Parathyroid adenoma (tissue), 2 donors: Measurements from ENCODE around the gene SRGAP1.

Source experiments
- H2AFZ ChIP-seq: fragments of 300-600 bp; sonication (generic); one replicate; pipeline ENCODE4 v1.7.0; 2017; ENCODE audit warnings: antibody characterized with exemption, mild to moderate bottlenecking
- H3K27ac ChIP-seq: fragments of 300-600 bp; sonication (generic); one replicate; pipeline ENCODE4 v1.7.0; 2017
- H3K27me3 ChIP-seq: fragments of 300-600 bp; sonication (generic); one replicate; pipeline ENCODE4 v1.7.0; 2017; ENCODE audit warnings: low read length; ENCODE audit not compliant: control insufficient read depth, insufficient read depth
- H3K36me3 ChIP-seq: fragments of 300-600 bp; sonication (generic); one replicate; pipeline ENCODE4 v1.7.0; 2017; ENCODE audit warnings: low read length; ENCODE audit not compliant: control insufficient read depth, insufficient read depth
- H3K4me1 ChIP-seq: fragments of 300-600 bp; sonication (generic); one replicate; pipeline ENCODE4 v1.7.0; 2017; ENCODE audit warnings: control low read depth
- H3K4me2 ChIP-seq: fragments of 300-600 bp; sonication (generic); one replicate; pipeline ENCODE4 v1.7.0; 2017; ENCODE audit warnings: low read length
- H3K4me3 ChIP-seq: fragments of 300-600 bp; sonication (generic); one replicate; pipeline ENCODE4 v1.7.0; 2017; ENCODE audit warnings: low read depth, low read length
- H3K79me2 ChIP-seq: fragments of 300-600 bp; sonication (generic); one replicate; pipeline ENCODE4 v1.7.0; 2017; ENCODE audit warnings: control low read depth
- H3K9ac ChIP-seq: fragments of 300-600 bp; sonication (generic); one replicate; pipeline ENCODE4 v1.7.0; 2017; ENCODE audit warnings: mild to moderate bottlenecking
- H3K9me3 ChIP-seq: fragments of 300-600 bp; sonication (generic); one replicate; pipeline ENCODE4 v1.7.0; 2017; ENCODE audit warnings: low read length; ENCODE audit not compliant: control insufficient read depth
- CTCF ChIP-seq: fragments of 300-600 bp; sonication (generic); IDR thresholded peaks from one replicate; pipeline ENCODE4 v1.7.0; 2017; ENCODE audit warnings: antibody characterized with exemption, mild to moderate bottlenecking
- donor health status: primary hyperparathyroidism.

SRGAP1 gene

GRCh38 chr12:63917477-63917862 lies 73.0 kb downstream of the SRGAP1 start:
- no peak overlapping the region for H3K9ac ChIP-seq
- H3K4me1 ChIP-seq, result peaks cover 26% of the 10 kb centered on the region
- no peak overlapping the region for H2AFZ ChIP-seq
- TF ChIP-seq CTCF, result no peak
- H3K79me2 ChIP-seq, result peaks cover 48% of the 10 kb centered on the region
- peak overlapping the region; percentile 24 for H3K27ac ChIP-seq
- H3K27me3 ChIP-seq, result no peaks in the 10 kb centered on the region
- no peaks in the 10 kb centered on the region for H3K9me3 ChIP-seq
- H3K36me3 ChIP-seq, result no peaks in the 10 kb centered on the region
- no peak overlapping the region for H3K4me3 ChIP-seq
- no peak overlapping the region for H3K4me2 ChIP-seq

GRCh38 chr12:63917864-63918799 lies 73.6 kb downstream of the SRGAP1 start:
- Histone ChIP-seq H3K27me3 (no peaks in the 10 kb centered on the region), H3K79me2 (peaks cover 52% of the 10 kb centered on the region), H3K4me1 (peaks cover 26% of the 10 kb centered on the region), H3K27ac (peak overlapping the region; percentile 24), H3K4me3 (no peak overlapping the region), H3K4me2 (peak overlapping the region; percentile 9), H2AFZ (no peak overlapping the region), H3K9ac (no peak overlapping the region), H3K9me3 (no peaks in the 10 kb centered on the region), H3K36me3 (no peaks in the 10 kb centered on the region)
- TF ChIP-seq CTCF, result no peak

DNA sequence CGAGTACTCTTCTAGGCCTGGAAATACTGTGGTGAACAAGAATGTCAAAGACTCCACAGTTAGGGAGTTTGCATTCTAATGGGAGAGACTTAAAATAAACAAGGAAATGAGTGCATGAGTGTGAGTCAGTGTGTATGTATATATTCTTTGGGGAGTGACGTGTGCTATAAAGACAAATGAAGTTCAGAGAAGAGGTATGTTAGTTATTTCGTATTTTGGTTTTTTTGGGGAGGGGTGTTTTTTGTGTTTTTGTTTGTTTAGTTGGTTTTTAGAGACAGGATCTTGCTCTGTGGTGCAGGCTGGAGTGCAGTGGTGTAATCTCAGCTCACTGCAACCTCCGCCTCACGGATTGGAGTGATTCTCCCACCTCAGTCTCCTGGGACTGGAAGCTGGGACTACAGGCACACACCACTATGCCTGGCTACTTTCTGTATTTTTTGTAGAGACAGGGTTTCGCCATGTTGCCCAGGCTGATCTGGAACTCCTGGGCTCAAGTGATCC lies 74.3 kb downstream of the SRGAP1 start:
- H3K4me1 ChIP-seq, result peaks cover 26% of the 10 kb centered on the region
- peaks cover 56% of the 10 kb centered on the region for H3K79me2 ChIP-seq
- H3K27me3 ChIP-seq, result no peaks in the 10 kb centered on the region
- H3K9me3 ChIP-seq, result no peaks in the 10 kb centered on the region
- peak overlapping the region; percentile 24 for H3K27ac ChIP-seq
- no peak overlapping the region for H3K4me3 ChIP-seq
- no peak overlapping the region for H3K9ac ChIP-seq
- TF ChIP-seq CTCF, result no peak
- no peak overlapping the region for H3K4me2 ChIP-seq
- no peaks in the 10 kb centered on the region for H3K36me3 ChIP-seq
- H2AFZ ChIP-seq, result no peak overlapping the region

GRCh38 chr12:63919756-63920155 lies 75.3 kb downstream of the SRGAP1 start:
- Histone ChIP-seq H3K36me3 (no peaks in the 10 kb centered on the region), H2AFZ (no peak overlapping the region), H3K27ac (no peak overlapping the region), H3K79me2 (peaks cover 63% of the 10 kb centered on the region), H3K27me3 (no peaks in the 10 kb centered on the region), H3K9ac (no peak overlapping the region), H3K4me3 (no peak overlapping the region), H3K9me3 (no peaks in the 10 kb centered on the region), H3K4me1 (peaks cover 26% of the 10 kb centered on the region), H3K4me2 (no peak overlapping the region)
- TF ChIP-seq CTCF, result no peak
